Measurements from ENCODE around the gene SLC25A27.

The SLC25A27 gene

DNA sequence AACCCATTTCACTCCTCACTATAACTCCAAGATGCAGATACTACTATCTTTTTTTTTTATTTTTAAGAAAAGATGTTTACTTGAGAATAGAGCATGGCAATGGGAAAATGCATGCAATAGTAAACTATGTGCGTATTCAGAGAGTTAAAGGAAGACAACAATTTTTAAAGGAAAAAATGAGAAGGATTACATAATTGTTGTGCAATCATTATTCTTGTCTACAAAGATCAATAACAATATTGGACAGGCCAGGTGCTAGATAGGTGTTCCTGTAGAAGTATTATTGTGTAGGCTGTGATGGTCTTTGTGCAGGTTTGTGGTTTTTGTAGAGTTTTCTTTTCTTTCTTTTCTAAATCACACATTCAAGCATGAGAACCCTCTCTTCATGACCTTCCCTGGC lies 20.7 kb upstream of the SLC25A27 start:
- H3K4me3 ChIP-seq (ENCODE audit: low read depth, low read length): no peak overlapping the region
- no peak for DNase-seq (ENCODE audit: low read depth)
- TF ChIP-seq POLR2A (IDR thresholded peaks at IDR 0.05; ENCODE audit: extremely low read depth, insufficient read length) (no peak), MYC (IDR thresholded peaks at IDR 0.05; ENCODE audit: low read depth, low read length) (no peak)
- TF ChIP-seq, protein P1, sequence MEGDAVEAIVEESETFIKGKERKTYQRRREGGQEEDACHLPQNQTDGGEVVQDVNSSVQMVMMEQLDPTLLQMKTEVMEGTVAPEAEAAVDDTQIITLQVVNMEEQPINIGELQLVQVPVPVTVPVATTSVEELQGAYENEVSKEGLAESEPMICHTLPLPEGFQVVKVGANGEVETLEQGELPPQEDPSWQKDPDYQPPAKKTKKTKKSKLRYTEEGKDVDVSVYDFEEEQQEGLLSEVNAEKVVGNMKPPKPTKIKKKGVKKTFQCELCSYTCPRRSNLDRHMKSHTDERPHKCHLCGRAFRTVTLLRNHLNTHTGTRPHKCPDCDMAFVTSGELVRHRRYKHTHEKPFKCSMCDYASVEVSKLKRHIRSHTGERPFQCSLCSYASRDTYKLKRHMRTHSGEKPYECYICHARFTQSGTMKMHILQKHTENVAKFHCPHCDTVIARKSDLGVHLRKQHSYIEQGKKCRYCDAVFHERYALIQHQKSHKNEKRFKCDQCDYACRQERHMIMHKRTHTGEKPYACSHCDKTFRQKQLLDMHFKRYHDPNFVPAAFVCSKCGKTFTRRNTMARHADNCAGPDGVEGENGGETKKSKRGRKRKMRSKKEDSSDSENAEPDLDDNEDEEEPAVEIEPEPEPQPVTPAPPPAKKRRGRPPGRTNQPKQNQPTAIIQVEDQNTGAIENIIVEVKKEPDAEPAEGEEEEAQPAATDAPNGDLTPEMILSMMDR (IDR thresholded peaks at IDR 0.05; ENCODE audit: low read depth, low read length): no peak
- TF ChIP-seq, protein P2, sequence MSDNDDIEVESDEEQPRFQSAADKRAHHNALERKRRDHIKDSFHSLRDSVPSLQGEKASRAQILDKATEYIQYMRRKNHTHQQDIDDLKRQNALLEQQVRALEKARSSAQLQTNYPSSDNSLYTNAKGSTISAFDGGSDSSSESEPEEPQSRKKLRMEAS (IDR thresholded peaks at IDR 0.05; ENCODE audit: low read depth, low read length): no peak

DNA sequence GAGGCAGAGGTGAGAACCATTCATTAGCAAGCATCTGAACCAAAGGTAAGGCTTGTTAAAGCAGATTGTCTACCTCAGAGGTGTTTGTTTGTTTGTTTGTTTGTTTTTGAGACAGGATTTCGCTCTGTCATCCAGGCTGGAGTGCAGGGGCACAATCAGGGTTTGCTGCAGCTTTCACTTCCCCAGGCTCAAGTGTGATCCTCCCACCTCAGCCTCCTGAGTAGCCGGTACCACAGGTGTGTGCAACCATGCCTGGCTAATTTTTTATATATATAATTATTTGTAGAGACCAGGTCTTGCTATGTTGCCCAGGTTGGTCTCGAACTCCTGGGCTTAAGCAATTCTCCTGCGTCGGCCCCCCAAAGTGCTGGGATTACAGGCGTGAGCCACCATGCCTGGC lies 17.3 kb upstream of the SLC25A27 start:
- no peak overlapping the region for H3K4me3 ChIP-seq (ENCODE audit: low read depth, low read length)
- DNase-seq (ENCODE audit: low read depth): no peak
- TF ChIP-seq, protein P2 (IDR thresholded peaks at IDR 0.05; ENCODE audit: low read depth, low read length): no peak
- TF ChIP-seq MYC (IDR thresholded peaks at IDR 0.05; ENCODE audit: low read depth, low read length): no peak
- TF ChIP-seq, protein P1 (IDR thresholded peaks at IDR 0.05; ENCODE audit: low read depth, low read length): no peak
- TF ChIP-seq POLR2A (IDR thresholded peaks at IDR 0.05; ENCODE audit: extremely low read depth, insufficient read length): no peak

DNA sequence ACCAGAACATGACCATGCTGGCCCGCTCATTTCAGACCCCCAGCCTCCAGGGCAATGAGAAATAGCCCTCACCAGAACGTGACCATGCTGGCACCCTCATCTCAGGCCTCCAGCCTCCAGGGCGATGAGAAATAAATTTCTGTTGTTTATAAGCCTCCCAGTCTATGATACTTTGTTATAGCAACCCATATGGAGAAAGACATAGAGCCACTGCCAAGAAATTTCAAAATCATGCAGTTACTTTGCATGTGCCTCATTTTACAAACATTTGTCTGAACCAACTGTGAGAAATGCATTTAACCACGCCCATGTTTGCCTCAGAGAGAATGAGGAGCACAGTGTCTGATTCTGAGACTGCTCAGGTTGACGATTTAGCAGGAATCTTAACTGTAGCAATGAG lies 15.6 kb upstream of the SLC25A27 start:
- H3K4me3 ChIP-seq (ENCODE audit: low read depth, low read length): no peak overlapping the region
- TF ChIP-seq, protein P1 (IDR thresholded peaks at IDR 0.05; ENCODE audit: low read depth, low read length): no peak
- TF ChIP-seq, protein P2 (IDR thresholded peaks at IDR 0.05; ENCODE audit: low read depth, low read length): no peak
- no peak for TF ChIP-seq POLR2A (IDR thresholded peaks at IDR 0.05; ENCODE audit: extremely low read depth, insufficient read length)
- no peak for TF ChIP-seq MYC (IDR thresholded peaks at IDR 0.05; ENCODE audit: low read depth, low read length)
- DNase-seq (ENCODE audit: low read depth): no peak

DNA sequence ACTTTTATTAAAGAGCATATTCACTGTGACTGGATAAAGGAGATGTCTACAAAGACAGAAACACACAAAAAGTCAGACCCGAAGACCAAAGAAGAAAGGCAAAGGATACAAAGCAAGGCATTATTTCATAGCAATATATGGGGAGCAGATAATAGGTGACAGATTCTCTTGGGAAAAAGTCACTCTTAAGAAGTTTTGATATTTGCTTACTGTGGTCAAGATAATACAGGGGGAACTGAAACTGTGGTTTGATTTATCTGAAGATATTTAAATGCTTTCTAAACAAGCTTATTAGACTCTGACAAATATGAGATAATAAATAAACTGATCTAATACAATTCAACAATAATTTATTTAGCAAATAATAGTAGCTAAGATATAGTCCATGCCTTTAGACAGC lies 14.8 kb upstream of the SLC25A27 start:
- DNase-seq (ENCODE audit: low read depth): no peak
- TF ChIP-seq POLR2A (IDR thresholded peaks at IDR 0.05; ENCODE audit: extremely low read depth, insufficient read length) (no peak), MYC (IDR thresholded peaks at IDR 0.05; ENCODE audit: low read depth, low read length) (no peak)
- TF ChIP-seq, protein P2 (IDR thresholded peaks at IDR 0.05; ENCODE audit: low read depth, low read length): no peak
- TF ChIP-seq, protein P1 (IDR thresholded peaks at IDR 0.05; ENCODE audit: low read depth, low read length): no peak
- no peak overlapping the region for H3K4me3 ChIP-seq (ENCODE audit: low read depth, low read length)

DNA sequence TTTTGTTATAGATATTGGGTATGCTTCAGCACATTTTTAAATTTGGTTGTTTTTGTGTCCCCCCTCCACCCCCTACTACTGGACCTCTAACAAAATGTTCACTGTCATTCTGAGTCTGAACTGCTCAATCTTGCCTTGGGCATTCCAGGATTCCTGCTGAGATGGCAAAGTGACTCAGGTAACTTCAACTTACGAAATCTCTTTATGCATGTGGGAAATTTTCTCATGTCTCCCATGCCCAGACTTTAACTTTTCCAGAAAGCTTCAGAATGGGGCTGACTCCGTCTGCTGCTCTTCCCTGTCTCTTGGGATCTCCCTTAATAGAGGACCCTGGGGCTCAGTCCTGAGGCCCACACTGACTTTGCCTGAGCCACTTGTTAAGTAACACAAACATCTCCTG lies 14.1 kb upstream of the SLC25A27 start:
- TF ChIP-seq, protein P2 (IDR thresholded peaks at IDR 0.05; ENCODE audit: low read depth, low read length): no peak
- TF ChIP-seq, protein P1 (IDR thresholded peaks at IDR 0.05; ENCODE audit: low read depth, low read length): no peak
- TF ChIP-seq POLR2A (IDR thresholded peaks at IDR 0.05; ENCODE audit: extremely low read depth, insufficient read length): no peak
- TF ChIP-seq MYC (IDR thresholded peaks at IDR 0.05; ENCODE audit: low read depth, low read length): no peak
- no peak for DNase-seq (ENCODE audit: low read depth)
- H3K4me3 ChIP-seq (ENCODE audit: low read depth, low read length): no peak overlapping the region

Data from NB4 (cell line).